Hepatic stellate cell (primary cell): ENCODE results near the gene STAT2.
"Not testable (repeated sequence)": the region's sequence is repeated elsewhere in the genome, so short reads cannot be mapped to it uniquely, and the experiment has no call there.

Source experiments
- DNase-seq: peaks from one replicate; pipeline ENCODE4 v3.0.0; 2011; ENCODE audit warnings: low spot score

STAT2 gene

GRCh38 chr12:56330936-56331490, 28.9 kb downstream of the STAT2 start:
- no peak for DNase-seq

- no peak for DNase-seq
These were observed 33.4 kb downstream of the STAT2 start for GRCh38 chr12:56326533-56326932.

- DNase-seq = no peak
These were observed 33.8 kb downstream of the STAT2 start for GRCh38 chr12:56326126-56326525.

GRCh38 chr12:56324206-56324605, 35.7 kb downstream of the STAT2 start:
- DNase-seq = no peak

- not testable (repeated sequence) for DNase-seq
These were observed 38.3 kb downstream of the STAT2 start for GRCh38 chr12:56321610-56322009.

- DNase-seq = no peak
These were observed 38.9 kb downstream of the STAT2 start for GRCh38 chr12:56321027-56321426.

GRCh38 chr12:56317675-56318074, 42.2 kb downstream of the STAT2 start:
- DNase-seq = no peak

GRCh38 chr12:56315622-56316473, 44.1 kb downstream of the STAT2 start, which contains the start of gene CNPY2:
TSS of gene CNPY2 (minus strand) at chr12:56315988. CDS start at chr12:56315217, 771 bp downstream.
- DNase-seq = peak; percentile 95

- no peak for DNase-seq
These were observed 44.7 kb downstream of the STAT2 start for GRCh38 chr12:56315249-56315621.

- no peak for DNase-seq
These were observed 48.9 kb downstream of the STAT2 start for GRCh38 chr12:56311003-56311402.

- DNase-seq = no peak
These were observed 51.2 kb downstream of the STAT2 start for GRCh38 chr12:56308714-56309113.

- no peak for DNase-seq
These were observed 52.5 kb downstream of the STAT2 start for GRCh38 chr12:56307221-56307965.

GRCh38 chr12:56304872-56305590, 54.9 kb downstream of the STAT2 start:
- no peak for DNase-seq

GRCh38 chr12:56304276-56304675, 55.6 kb downstream of the STAT2 start:
- no peak for DNase-seq

GRCh38 chr12:56300644-56301464, 59.1 kb downstream of the STAT2 start:
- peak; percentile 23 for DNase-seq

- peak; percentile 97 for DNase-seq
These were observed 59.9 kb downstream of the STAT2 start, which contains the start of gene CS for GRCh38 chr12:56299853-56300643. TSS of gene CS (minus strand) at chr12:56300330. CDS start at chr12:56300201, 129 bp downstream.

- peak; percentile 10 for DNase-seq
These were observed 60.5 kb downstream of the STAT2 start for GRCh38 chr12:56299308-56299852.

- no peak for DNase-seq
These were observed 61.1 kb downstream of the STAT2 start for GRCh38 chr12:56298828-56299227.

GRCh38 chr12:56297400-56297799, 62.5 kb downstream of the STAT2 start:
- DNase-seq = no peak

GRCh38 chr12:56296295-56296694, 63.6 kb downstream of the STAT2 start:
- no peak for DNase-seq
